MCF 10A (cell line): ENCODE data around the gene P4HB. TPM values are rescaled to one million over a fixed set of nuclear protein-coding genes. Genes with fewer than 3 reads are reported as not detected.

Source experiments
- BruUV-seq: library from RNA; stranded (reverse); fragments of 400-500 nt; replicated peaks from 2 replicates; lab custom pipeline; 2021; lab: Mats Ljungman, UMichigan
- CTCF ChIA-PET: fragments of 300-600 bp; sonication (Branson Sonifier 250); formaldehyde crosslinking; extraction: SDS; loops from one replicate; lab custom pipeline; 2021; ENCODE audit warnings: antibody characterized with exemption, inconsistent platforms; lab: Yijun Ruan, JAX
- POLR2A ChIA-PET: fragments of 300-600, 350-650 bp; sonication (Branson Sonifier 250); formaldehyde crosslinking; extraction: SDS; loops from one replicate; lab custom pipeline; 2020; ENCODE audit warnings: antibody characterized with exemption, inconsistent platforms; lab: Yijun Ruan, JAX
- DNase-seq: peaks from one replicate; pipeline ENCODE4 v3.0.0-alpha.2; 2018; ENCODE audit not compliant: unreplicated experiment
- H3K27ac Mint-ChIP-seq: one replicate; pipeline ENCODE4 v1.8.0; 2022; ENCODE audit warnings: mild to moderate bottlenecking, low read depth, mixed read lengths; ENCODE audit not compliant: unreplicated experiment
- H3K27me3 Mint-ChIP-seq: one replicate; pipeline ENCODE4 v1.8.0; 2022; ENCODE audit warnings: mixed read lengths; ENCODE audit not compliant: insufficient read depth, unreplicated experiment
- H3K36me3 Mint-ChIP-seq: one replicate; pipeline ENCODE4 v1.8.0; 2022; ENCODE audit warnings: mild to moderate bottlenecking, moderate library complexity, mixed read lengths; ENCODE audit not compliant: insufficient read depth, unreplicated experiment
- H3K4me1 Mint-ChIP-seq: one replicate; pipeline ENCODE4 v1.8.0; 2022; ENCODE audit warnings: mixed read lengths; ENCODE audit not compliant: insufficient read depth, unreplicated experiment
- H3K4me3 Mint-ChIP-seq: one replicate; pipeline ENCODE4 v1.8.0; 2022; ENCODE audit warnings: mild to moderate bottlenecking, moderate library complexity, mixed read lengths; ENCODE audit not compliant: unreplicated experiment
- H3K9me3 Mint-ChIP-seq: one replicate; pipeline ENCODE4 v1.8.0; 2022; ENCODE audit warnings: mixed read lengths; ENCODE audit not compliant: unreplicated experiment
- intact Hi-C: fragments of 100-400 bp; cut with micrococcal nuclease; formaldehyde crosslinking; loops from 2 replicates; pipeline ENCODE4 v1.14.1; 2022
- total RNA-seq: library from RNA; stranded (reverse); gene quantifications from 2 replicates; pipeline ENCODE4 v1.2.3, GENCODE V29; 2022
- TF ChIP-seq, protein P1 (sequence below): fragments of 200-600 bp; IDR thresholded peaks from one replicate; pipeline ENCODE4 v1.8.0; 2022; ENCODE audit warnings: antibody characterized with exemption, mild to moderate bottlenecking; ENCODE audit not compliant: unreplicated experiment

The P4HB gene
- total RNA-seq, 1 experiment from 2014 or later, result 894 TPM

DNA sequence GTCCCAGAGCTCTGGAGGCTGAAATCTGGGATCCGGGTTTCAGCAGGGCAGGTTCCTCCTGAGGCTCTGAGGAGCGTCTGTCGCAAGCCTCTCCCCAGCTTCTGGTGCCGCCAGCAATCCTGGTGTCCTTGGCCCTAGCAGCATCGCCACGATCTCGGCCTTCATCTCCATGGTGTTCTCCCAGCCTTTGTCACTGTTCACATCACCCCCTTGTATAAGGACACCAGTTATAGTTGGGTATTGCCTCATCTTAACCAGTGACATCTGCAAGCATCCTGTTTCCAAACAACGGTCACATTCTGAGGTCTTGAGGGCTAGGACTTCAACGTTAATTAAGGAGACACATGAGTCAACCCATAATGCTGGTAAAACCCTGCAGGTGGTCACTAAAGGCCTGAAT is 22.7 kb downstream of the P4HB start:
- Mint-ChIP-seq H3K27me3 (no peaks in the 10 kb centered on the region), H3K27ac (no peak overlapping the region), H3K4me3 (no peak overlapping the region), H3K36me3 (peaks cover 13% of the 10 kb centered on the region), H3K4me1 (no peaks in the 10 kb centered on the region), H3K9me3 (no peaks in the 10 kb centered on the region)
- no TSS peak for BruUV-seq
- intact Hi-C loops, result no loop called here
- DNase-seq, result no peak
- POLR2A ChIA-PET, result no interaction called here
- CTCF ChIA-PET, result interaction anchor here (0.6 kb wide), 1 partner anchor 108 kb away, joined by 3 read pairs; no protein-coding TSS in a partner anchor
- TF ChIP-seq, protein P1, sequence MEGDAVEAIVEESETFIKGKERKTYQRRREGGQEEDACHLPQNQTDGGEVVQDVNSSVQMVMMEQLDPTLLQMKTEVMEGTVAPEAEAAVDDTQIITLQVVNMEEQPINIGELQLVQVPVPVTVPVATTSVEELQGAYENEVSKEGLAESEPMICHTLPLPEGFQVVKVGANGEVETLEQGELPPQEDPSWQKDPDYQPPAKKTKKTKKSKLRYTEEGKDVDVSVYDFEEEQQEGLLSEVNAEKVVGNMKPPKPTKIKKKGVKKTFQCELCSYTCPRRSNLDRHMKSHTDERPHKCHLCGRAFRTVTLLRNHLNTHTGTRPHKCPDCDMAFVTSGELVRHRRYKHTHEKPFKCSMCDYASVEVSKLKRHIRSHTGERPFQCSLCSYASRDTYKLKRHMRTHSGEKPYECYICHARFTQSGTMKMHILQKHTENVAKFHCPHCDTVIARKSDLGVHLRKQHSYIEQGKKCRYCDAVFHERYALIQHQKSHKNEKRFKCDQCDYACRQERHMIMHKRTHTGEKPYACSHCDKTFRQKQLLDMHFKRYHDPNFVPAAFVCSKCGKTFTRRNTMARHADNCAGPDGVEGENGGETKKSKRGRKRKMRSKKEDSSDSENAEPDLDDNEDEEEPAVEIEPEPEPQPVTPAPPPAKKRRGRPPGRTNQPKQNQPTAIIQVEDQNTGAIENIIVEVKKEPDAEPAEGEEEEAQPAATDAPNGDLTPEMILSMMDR, result no peak

DNA sequence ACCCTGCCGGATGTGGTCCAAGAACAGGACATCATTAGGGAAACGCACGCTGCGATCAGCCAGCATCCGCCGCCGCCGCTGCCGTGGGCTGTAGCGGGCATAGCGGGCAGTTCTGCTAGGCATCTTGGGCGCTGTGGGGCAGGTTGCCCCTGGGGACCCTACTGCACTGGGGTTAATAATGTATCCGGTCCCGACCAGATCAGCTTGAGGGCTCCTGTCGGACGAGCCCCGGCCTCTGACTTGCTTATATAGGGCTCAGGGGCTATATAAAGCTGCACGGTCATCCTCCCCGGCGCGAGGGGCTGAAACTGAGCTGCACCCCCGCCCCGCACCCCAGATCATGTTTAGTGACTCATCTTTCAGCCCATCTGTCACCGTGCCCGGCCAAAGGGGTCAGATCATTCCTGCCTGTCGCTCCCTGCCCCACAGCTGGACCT is 25.5 kb downstream of the P4HB start, which contains the start of gene PPP1R27:
PPP1R27 (minus strand) TSS at position 220 of the 437 bp plus-strand sequence; CDS start at position 123, 97 bp downstream.
- Mint-ChIP-seq H3K27ac (peak within 1 kb of the TSS; percentile 80), H3K4me1 (peaks cover 9% of the 10 kb centered on the region), H3K4me3 (peak within 1 kb of the TSS; percentile 79), H3K27me3 (no peaks in the 10 kb centered on the region), H3K9me3 (no peaks in the 10 kb centered on the region), H3K36me3 (peaks cover 5% of the 10 kb centered on the region)
- TF ChIP-seq, protein P1, result no peak
- no peak for DNase-seq
- ChIA-PET POLR2A (interaction anchor here (1.2 to 2.3 kb wide), 3 partner anchors 20 to 264 kb away, joined by 4 to 9 read pairs (median 5); partner anchors contain the start of gene FASN), CTCF (no interaction called here)
- BruUV-seq, result no TSS peak
- intact Hi-C loops, result no loop called here

DNA sequence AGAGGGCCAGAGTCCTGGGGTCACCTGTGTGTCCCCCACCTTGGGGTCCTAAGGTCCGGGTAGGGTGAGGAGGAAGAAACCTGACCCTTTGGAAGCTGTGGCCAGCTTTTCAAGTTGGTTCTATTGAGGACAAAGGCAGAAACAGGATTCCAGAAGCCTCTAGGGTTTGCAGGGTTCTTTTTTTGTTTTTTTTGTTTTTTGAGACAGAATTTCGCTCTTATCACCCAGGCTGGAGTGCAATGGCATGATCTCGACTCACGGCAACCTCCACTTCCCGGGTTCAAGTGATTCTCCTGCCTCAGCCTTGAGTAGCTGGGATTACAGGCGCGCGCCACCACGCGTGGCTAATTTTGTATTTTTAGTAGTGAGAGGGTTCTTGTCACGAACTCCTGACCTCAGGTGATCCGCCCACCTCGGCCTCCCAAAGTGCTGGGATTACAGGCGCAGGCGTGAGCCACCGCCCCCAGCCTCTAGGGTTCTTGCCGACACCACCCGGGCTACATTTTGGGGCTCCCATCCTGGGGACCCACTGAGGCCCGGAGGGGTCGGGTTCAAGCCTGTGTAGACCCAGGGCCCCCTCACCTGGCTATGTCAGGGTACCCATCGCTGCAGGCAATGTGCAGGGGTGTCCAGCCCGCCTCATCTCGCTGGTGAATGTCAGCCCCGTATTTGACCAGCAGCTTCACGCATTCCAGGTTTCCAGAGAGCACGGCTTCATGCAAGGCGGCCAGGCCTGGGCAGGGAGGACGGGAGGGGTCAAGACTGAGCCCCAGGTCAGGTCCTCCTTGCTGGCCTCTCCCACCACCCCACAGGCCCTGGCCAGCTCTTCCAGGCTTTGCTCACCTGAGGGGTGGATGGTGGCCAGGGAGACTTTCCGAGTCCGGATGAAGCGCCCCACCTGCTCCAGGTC is 26.2 kb downstream of the P4HB start:
- BruUV-seq, result no TSS peak
- POLR2A ChIA-PET, result interaction anchor here (0.8 to 2.3 kb wide), 17 partner anchors 9 to 437 kb away, joined by 3 to 16 read pairs (median 6); partner anchors contain the start of genes ANAPC11, ARL16, CCDC137 and FASN
- Mint-ChIP-seq H3K4me3 (peak overlapping the region; percentile 79), H3K36me3 (peaks cover 5% of the 10 kb centered on the region), H3K27ac (peak overlapping the region; percentile 80), H3K9me3 (no peaks in the 10 kb centered on the region), H3K4me1 (peaks cover 9% of the 10 kb centered on the region), H3K27me3 (no peaks in the 10 kb centered on the region)
- intact Hi-C loops, result no loop called here
- CTCF ChIA-PET, result interaction anchor here (1.0 kb wide), 1 partner anchor 9 kb away, joined by 4 read pairs; no protein-coding TSS in a partner anchor
- no peak for DNase-seq
- TF ChIP-seq, protein P1, result no peak
